Astrocyte (in vitro differentiated cells and primary cell): Measurements from ENCODE around the gene FNDC5. TPM values are rescaled to one million over a fixed set of nuclear protein-coding genes. Genes with fewer than 3 reads are reported as not detected.

ENCODE experiments used
- DNase-seq: peaks from one replicate; pipeline ENCODE4 v3.0.0-alpha.2; 2010; ENCODE audit warnings: low read depth
- FAIRE-seq: peaks from 2 replicates; lab custom pipeline; 2011; peaks lifted over from hg19 to GRCh38; lab: Jason Lieb, UNC
- H2AFZ ChIP-seq: 2 replicates; pipeline ENCODE4 v1.6.0; 2012; ENCODE audit warnings: low read depth, low read length, inconsistent platforms
- H3K27ac ChIP-seq: 2 replicates; pipeline ENCODE4 v1.5.1; 2011; ENCODE audit warnings: low read depth, low read length, inconsistent platforms
- H3K27me3 ChIP-seq: 2 replicates; pipeline ENCODE4 v1.6.0; 2011; ENCODE audit warnings: low read length, inconsistent platforms; ENCODE audit not compliant: insufficient read depth
- H3K36me3 ChIP-seq: 2 replicates; pipeline ENCODE4 v1.5.1; 2011; ENCODE audit warnings: low read length, inconsistent platforms; ENCODE audit not compliant: insufficient read depth
- H3K4me1 ChIP-seq: 2 replicates; pipeline ENCODE4 v1.5.1; 2011; ENCODE audit warnings: low read length, inconsistent platforms; ENCODE audit not compliant: insufficient read depth
- H3K4me2 ChIP-seq: 2 replicates; pipeline ENCODE4 v1.6.0; 2012; ENCODE audit warnings: low read length, inconsistent platforms
- H3K4me3 ChIP-seq: 2 replicates; pipeline ENCODE4 v1.5.1; 2011; ENCODE audit warnings: low read depth, mild to moderate bottlenecking, low read length, inconsistent platforms; ENCODE audit not compliant: insufficient read depth
- H3K79me2 ChIP-seq: 2 replicates; pipeline ENCODE4 v1.6.0; 2012; ENCODE audit warnings: mild to moderate bottlenecking, low read length, inconsistent platforms; ENCODE audit not compliant: insufficient read depth
- H3K9ac ChIP-seq: 2 replicates; pipeline ENCODE4 v1.6.0; 2012; ENCODE audit warnings: mild to moderate bottlenecking, low read length, inconsistent platforms
- H3K9me3 ChIP-seq: 2 replicates; pipeline ENCODE4 v1.5.1; 2012; ENCODE audit warnings: low read depth, mild to moderate bottlenecking, low read length, inconsistent platforms; ENCODE audit not compliant: insufficient read depth
- H4K20me1 ChIP-seq: 2 replicates; pipeline ENCODE4 v1.6.0; 2012; ENCODE audit warnings: low read length, inconsistent platforms; ENCODE audit not compliant: insufficient read depth
- H3K27ac Mint-ChIP-seq: one replicate; pipeline ENCODE4 v1.8.0; 2021; ENCODE audit warnings: mild to moderate bottlenecking, mixed read lengths; ENCODE audit not compliant: unreplicated experiment
- H3K27me3 Mint-ChIP-seq: one replicate; pipeline ENCODE4 v1.8.0; 2021; ENCODE audit warnings: low read depth, mixed read lengths; ENCODE audit not compliant: unreplicated experiment
- H3K36me3 Mint-ChIP-seq: one replicate; pipeline ENCODE4 v1.8.0; 2021; ENCODE audit warnings: low read depth, mixed read lengths; ENCODE audit not compliant: unreplicated experiment
- H3K4me1 Mint-ChIP-seq: one replicate; pipeline ENCODE4 v1.8.0; 2021; ENCODE audit warnings: low read depth, mixed read lengths; ENCODE audit not compliant: unreplicated experiment
- H3K4me3 Mint-ChIP-seq: one replicate; pipeline ENCODE4 v1.8.0; 2021; ENCODE audit warnings: mild to moderate bottlenecking, moderate library complexity, mixed read lengths; ENCODE audit not compliant: unreplicated experiment
- H3K9me3 Mint-ChIP-seq: one replicate; pipeline ENCODE4 v1.8.0; 2021; ENCODE audit warnings: mild to moderate bottlenecking, mixed read lengths; ENCODE audit not compliant: unreplicated experiment
- EZH2 ChIP-seq: IDR thresholded peaks from 2 replicates; pipeline ENCODE4 v1.6.1; 2012; ENCODE audit warnings: mild to moderate bottlenecking, low read length, inconsistent platforms; ENCODE audit not compliant: insufficient read depth
- total RNA-seq: library from RNA; stranded (reverse); gene quantifications from 2 replicates; pipeline ENCODE4 v1.2.1, GENCODE V29; 2021
- TF ChIP-seq, protein P1 (sequence below): IDR thresholded peaks from 2 replicates; pipeline ENCODE4 v1.5.1; 2011; ENCODE audit warnings: low read depth, mild to moderate bottlenecking, inconsistent platforms, low read length, moderate library complexity; ENCODE audit not compliant: insufficient read depth

FNDC5 gene
- total RNA-seq, 1 donor from 2014 or later, result 0.39 TPM

DNA sequence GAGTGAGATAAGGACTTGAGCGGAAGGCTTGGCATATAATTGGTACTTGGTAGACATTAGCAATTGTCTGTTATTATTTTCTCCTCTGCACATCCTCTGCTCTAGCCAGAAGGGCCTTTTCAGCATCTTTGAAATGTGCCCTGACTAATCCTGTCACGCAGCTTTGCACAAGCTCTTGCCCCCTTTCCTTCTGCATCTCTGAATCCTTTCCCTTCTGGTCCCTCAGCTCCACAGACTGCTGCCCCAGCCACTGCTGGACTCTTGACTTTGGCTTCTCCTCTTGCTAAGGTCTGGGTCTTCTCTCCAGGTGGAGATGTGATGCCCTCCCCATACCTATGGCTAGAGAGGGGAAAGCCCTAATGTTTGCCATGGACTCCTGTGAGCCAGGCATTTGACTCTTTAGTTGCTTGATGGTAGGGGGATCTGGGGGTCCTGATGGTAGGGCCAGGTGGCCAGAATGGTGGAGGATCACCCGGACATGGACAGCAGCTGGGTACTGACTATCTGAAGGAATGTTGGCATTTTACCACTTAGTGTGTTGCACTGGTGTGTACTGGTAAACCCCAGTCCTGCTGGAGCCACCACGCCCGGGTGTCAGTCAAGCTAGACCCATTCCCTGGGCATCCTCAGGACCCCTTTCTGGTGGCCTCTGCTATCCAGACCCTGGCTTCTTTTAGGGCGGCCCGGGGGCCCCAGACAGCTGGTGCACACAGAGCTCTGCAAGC lies 20.0 kb upstream of the FNDC5 start:
- Histone ChIP-seq H3K4me1 (no peaks in the 10 kb centered on the region), H3K79me2 (no peaks in the 10 kb centered on the region), H3K36me3 (no peaks in the 10 kb centered on the region), H3K27ac (no peak overlapping the region), H3K27me3 (peaks cover 36% of the 10 kb centered on the region), H3K4me2 (no peak overlapping the region), H3K9me3 (no peaks in the 10 kb centered on the region), H4K20me1 (no peaks in the 10 kb centered on the region), H3K9ac (no peak overlapping the region), H2AFZ (no peak overlapping the region), H3K4me3 (no peak overlapping the region)
- Mint-ChIP-seq H3K9me3 (no peaks in the 10 kb centered on the region), H3K27ac (no peak overlapping the region), H3K4me1 (peaks cover 4% of the 10 kb centered on the region), H3K36me3 (peaks cover 5% of the 10 kb centered on the region), H3K27me3 (peaks cover 70% of the 10 kb centered on the region), H3K4me3 (no peak overlapping the region)
- DNase-seq, result no peak
- no peak for FAIRE-seq
- no peak for TF ChIP-seq EZH2
- TF ChIP-seq, protein P1, sequence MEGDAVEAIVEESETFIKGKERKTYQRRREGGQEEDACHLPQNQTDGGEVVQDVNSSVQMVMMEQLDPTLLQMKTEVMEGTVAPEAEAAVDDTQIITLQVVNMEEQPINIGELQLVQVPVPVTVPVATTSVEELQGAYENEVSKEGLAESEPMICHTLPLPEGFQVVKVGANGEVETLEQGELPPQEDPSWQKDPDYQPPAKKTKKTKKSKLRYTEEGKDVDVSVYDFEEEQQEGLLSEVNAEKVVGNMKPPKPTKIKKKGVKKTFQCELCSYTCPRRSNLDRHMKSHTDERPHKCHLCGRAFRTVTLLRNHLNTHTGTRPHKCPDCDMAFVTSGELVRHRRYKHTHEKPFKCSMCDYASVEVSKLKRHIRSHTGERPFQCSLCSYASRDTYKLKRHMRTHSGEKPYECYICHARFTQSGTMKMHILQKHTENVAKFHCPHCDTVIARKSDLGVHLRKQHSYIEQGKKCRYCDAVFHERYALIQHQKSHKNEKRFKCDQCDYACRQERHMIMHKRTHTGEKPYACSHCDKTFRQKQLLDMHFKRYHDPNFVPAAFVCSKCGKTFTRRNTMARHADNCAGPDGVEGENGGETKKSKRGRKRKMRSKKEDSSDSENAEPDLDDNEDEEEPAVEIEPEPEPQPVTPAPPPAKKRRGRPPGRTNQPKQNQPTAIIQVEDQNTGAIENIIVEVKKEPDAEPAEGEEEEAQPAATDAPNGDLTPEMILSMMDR, result no peak

DNA sequence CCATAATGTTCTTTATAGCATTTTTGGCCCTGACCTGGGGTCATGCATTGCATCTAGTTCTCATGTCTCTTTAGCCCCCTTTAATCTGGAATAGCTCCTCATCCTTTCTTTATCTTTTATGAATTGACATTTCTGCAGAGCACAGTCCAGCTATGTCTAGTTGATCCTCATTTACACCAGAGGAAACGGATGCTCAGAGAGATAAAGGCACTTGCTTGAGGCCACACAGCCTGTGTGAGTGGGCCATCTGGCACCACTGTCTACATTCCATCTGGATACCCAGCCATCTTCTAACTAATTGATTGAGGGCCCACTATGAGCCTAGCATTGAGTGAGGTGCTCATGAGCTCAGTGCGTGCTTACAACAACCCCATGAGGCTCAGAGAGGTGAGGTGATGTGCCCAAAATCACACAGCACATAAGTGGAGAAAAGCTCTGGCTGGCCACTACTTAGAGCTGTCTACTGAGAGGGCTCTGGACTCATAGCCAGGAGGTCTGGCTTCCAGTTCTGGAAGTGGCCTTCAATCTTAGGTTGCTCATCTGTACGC lies 19.1 kb upstream of the FNDC5 start:
- no peaks in the 10 kb centered on the region for H3K9me3 ChIP-seq
- no peak for TF ChIP-seq EZH2
- TF ChIP-seq, protein P1, result no peak
- FAIRE-seq (no peak), DNase-seq (no peak)
- H2AFZ ChIP-seq, result no peak overlapping the region
- no peak overlapping the region for H3K9ac ChIP-seq
- H3K4me3 Mint-ChIP-seq, result no peak overlapping the region
- peaks cover 42% of the 10 kb centered on the region for H3K27me3 ChIP-seq
- H3K4me3 ChIP-seq, result no peak overlapping the region
- no peaks in the 10 kb centered on the region for H3K36me3 ChIP-seq
- no peak overlapping the region for H3K27ac Mint-ChIP-seq
- H3K27me3 Mint-ChIP-seq, result peaks cover 74% of the 10 kb centered on the region
- no peaks in the 10 kb centered on the region for H4K20me1 ChIP-seq
- H3K9me3 Mint-ChIP-seq, result peaks cover 2% of the 10 kb centered on the region
- H3K4me2 ChIP-seq, result no peak overlapping the region
- H3K79me2 ChIP-seq, result no peaks in the 10 kb centered on the region
- H3K36me3 Mint-ChIP-seq, result peaks cover 5% of the 10 kb centered on the region
- no peaks in the 10 kb centered on the region for H3K4me1 ChIP-seq
- no peak overlapping the region for H3K27ac ChIP-seq
- H3K4me1 Mint-ChIP-seq, result peaks cover 4% of the 10 kb centered on the region
